NOMO-1 (cell line): ENCODE results near the gene CMPK1.

Source experiments
- DNase-seq, 2 experiments: peaks; one replicate each; lab custom pipeline; 2025; ENCODE audit not compliant: unreplicated experiment in 2 of 2; lab: John Stamatoyannopoulos, UW

Gene CMPK1

GRCh38 chr1:47393141-47393540 is 59.6 kb downstream of the CMPK1 start:
- no peak for DNase-seq

- DNase-seq, result no peak
Observed at GRCh38 chr1:47395433-47395832, 61.8 kb downstream of the CMPK1 start.

- DNase-seq, result no peak
Observed at GRCh38 chr1:47396671-47397196, 63.1 kb downstream of the CMPK1 start.

GRCh38 chr1:47399138-47399845 is 65.7 kb downstream of the CMPK1 start:
- DNase-seq, result no peak

- no peak for DNase-seq
Observed at GRCh38 chr1:47399846-47400155, 66.2 kb downstream of the CMPK1 start.

GRCh38 chr1:47401761-47402160 is 68.2 kb downstream of the CMPK1 start:
- DNase-seq, result no peak

GRCh38 chr1:47402591-47402990 is 69.0 kb downstream of the CMPK1 start:
- DNase-seq, result no peak

- DNase-seq, result no peak
Observed at GRCh38 chr1:47403321-47403910, 69.8 kb downstream of the CMPK1 start.

- no peak for DNase-seq
Observed at GRCh38 chr1:47405697-47406096, 72.1 kb downstream of the CMPK1 start.

GRCh38 chr1:47406966-47407365 is 73.4 kb downstream of the CMPK1 start:
- no peak for DNase-seq

- DNase-seq, result no peak
Observed at GRCh38 chr1:47407481-47407880, 73.9 kb downstream of the CMPK1 start.

GRCh38 chr1:47409311-47410067 is 75.9 kb downstream of the CMPK1 start:
- DNase-seq, result no peak

GRCh38 chr1:47410068-47410455 is 76.5 kb downstream of the CMPK1 start:
- DNase-seq, result no peak

- no peak for DNase-seq
Observed at GRCh38 chr1:47411436-47411835, 77.8 kb downstream of the CMPK1 start.

- no peak for DNase-seq
Observed at GRCh38 chr1:47412437-47412836, 78.8 kb downstream of the CMPK1 start.

GRCh38 chr1:47415728-47416318 is 82.2 kb downstream of the CMPK1 start, which contains the start of gene FOXE3:
Gene FOXE3, plus strand, starts transcription at chr1:47416285. Its CDS starts 31 bp downstream, at chr1:47416316.
- DNase-seq, result no peak

GRCh38 chr1:47416319-47417169 is 83.0 kb downstream of the CMPK1 start:
- no peak for DNase-seq

GRCh38 chr1:47417170-47418044 is 83.8 kb downstream of the CMPK1 start:
- no peak for DNase-seq

- no peak for DNase-seq
Observed at GRCh38 chr1:47418122-47418521, 84.5 kb downstream of the CMPK1 start.
